ENCODE data around the gene SDC3.

SDC3 gene

DNA sequence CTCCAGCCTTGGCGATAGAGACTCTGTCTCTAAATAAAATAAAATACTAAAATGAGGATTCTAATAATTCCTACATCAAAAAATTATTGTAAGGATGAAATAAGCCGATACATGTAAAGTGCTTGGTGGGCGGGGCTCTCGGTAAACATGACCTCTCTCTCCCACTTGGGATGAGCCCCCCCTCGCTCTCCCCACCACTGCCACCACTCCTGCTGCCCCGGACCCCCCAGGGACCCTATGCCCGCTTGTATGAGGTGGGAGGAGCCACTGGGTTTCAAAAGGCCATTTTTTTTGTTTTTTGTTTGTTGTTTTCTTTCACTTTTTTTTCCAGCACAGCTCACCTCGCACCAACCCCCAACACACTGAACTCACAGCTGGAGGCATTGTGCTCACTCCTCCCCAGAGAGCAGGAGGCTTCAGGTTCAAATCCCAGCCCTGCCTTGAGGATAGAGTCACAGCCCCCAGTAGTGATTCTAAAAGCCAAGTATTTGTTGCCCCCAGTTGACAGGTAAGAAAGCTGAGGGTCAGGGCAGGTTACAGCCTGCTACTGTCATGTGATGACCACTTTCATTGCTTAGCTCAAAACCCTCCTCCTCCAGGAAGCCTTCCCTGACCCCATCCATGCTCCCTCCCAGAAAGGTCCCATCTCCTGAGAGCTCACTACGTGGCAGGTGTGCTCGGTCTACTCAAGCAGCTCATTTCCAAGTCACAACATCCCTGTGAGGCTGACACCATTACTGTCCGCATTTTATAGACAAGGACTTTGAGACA is 4.2 kb downstream of the SDC3 start:
- TF ChIP-seq CTCF (conservative IDR thresholded peaks at IDR 0.05; ENCODE audit: low read depth, low read length), result no peak
- H3K4me3 ChIP-seq (ENCODE audit: low read depth, low read length), result no peak overlapping the region
- DNase-seq (ENCODE audit: low read depth), result no peak

DNA sequence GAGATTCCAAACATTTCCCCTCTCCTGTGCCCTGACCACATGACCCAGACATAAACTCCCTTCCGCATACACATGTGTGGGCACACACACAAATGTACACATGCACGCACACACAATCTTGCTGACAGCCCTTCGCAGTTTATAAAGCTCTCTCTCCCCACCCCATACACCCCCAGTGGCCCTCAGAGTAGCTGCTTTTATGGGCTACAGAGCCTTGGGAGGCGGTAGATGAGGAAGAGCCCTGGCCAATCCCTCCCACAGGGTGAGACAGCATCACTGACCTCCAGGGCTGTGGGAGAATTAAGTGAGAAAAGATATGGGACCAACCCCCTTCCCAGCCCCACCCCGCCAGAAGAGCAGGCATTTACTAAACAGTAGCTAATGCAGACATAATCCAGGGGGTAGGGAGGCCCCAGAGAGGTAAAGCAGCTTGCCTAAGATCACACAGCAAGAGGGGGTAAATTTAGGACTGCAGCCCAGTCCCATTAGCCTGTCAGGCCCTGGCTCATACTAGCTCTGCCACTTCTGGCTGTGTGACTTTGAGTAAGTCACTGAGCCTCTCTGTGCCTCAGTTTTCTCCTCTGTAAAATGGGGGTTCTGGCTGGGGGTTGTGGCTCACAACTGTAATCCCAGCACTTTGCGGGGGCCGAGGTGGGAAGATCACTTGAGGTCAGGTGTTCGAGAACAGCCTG is 5.1 kb downstream of the SDC3 start:
- no peak overlapping the region for H3K4me3 ChIP-seq (ENCODE audit: low read depth, low read length)
- DNase-seq (ENCODE audit: low read depth), result peak; percentile 31
- TF ChIP-seq CTCF (conservative IDR thresholded peaks at IDR 0.05; ENCODE audit: low read depth, low read length), result no peak

GRCh38 chr1:30902593-30903290 is 5.8 kb downstream of the SDC3 start:
- no peak overlapping the region for H3K4me3 ChIP-seq (ENCODE audit: low read depth, low read length)
- no peak for TF ChIP-seq CTCF (conservative IDR thresholded peaks at IDR 0.05; ENCODE audit: low read depth, low read length)
- DNase-seq (ENCODE audit: low read depth), result no peak

GRCh38 chr1:30901798-30902581 is 6.6 kb downstream of the SDC3 start:
- no peak overlapping the region for H3K4me3 ChIP-seq (ENCODE audit: low read depth, low read length)
- DNase-seq (ENCODE audit: low read depth), result peak; percentile 21
- TF ChIP-seq CTCF (conservative IDR thresholded peaks at IDR 0.05; ENCODE audit: low read depth, low read length), result no peak

DNA sequence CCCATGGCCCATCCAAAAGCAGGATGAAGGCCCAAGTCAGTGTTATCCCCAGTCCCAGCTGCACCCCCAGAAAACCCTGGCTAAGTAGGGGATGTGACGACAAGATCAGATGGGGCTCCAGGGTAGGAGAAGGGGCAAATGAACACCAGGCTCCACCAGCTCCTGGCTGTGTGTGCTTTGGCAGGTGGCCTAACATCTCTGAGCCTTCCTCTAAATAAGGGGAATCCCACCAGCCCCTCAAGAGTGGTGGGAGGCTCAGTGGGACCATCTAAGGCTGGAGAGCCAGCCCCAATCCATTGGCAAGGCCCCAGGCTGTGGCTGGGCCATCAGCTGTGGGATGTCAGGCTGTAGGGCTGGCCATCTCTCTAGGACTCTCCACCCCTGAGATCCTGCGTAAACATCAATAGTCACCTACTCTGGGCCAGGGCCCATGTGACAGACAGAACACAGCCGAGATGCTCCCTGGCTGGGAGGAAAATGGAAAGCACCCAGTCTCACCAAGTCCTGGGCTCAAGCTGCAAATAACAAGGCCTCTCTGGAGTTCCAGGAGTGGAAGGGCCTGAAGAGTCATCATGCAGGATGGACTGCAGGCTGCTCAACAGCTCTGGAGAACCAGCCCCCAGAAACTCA is 7.5 kb downstream of the SDC3 start:
- H3K4me3 ChIP-seq (ENCODE audit: low read depth, low read length), result no peak overlapping the region
- no peak for TF ChIP-seq CTCF (conservative IDR thresholded peaks at IDR 0.05; ENCODE audit: low read depth, low read length)
- peak; percentile 25 for DNase-seq (ENCODE audit: low read depth)

- TF ChIP-seq CTCF (conservative IDR thresholded peaks at IDR 0.05; ENCODE audit: low read depth, low read length), result no peak
- DNase-seq (ENCODE audit: low read depth), result no peak
- no peak overlapping the region for H3K4me3 ChIP-seq (ENCODE audit: low read depth, low read length)
Observed at GRCh38 chr1:30900486-30900885, 8.1 kb downstream of the SDC3 start.
